Measurements from ENCODE around the gene NDUFA8. TPM values are rescaled to one million over a fixed set of nuclear protein-coding genes. Genes with fewer than 3 reads are reported as not detected.
A peak's percentile ranks its signal among the peaks of the same experiment; 100 is the strongest.

Gene NDUFA8
- total RNA-seq, 1 donor: 17.0 TPM

DNA sequence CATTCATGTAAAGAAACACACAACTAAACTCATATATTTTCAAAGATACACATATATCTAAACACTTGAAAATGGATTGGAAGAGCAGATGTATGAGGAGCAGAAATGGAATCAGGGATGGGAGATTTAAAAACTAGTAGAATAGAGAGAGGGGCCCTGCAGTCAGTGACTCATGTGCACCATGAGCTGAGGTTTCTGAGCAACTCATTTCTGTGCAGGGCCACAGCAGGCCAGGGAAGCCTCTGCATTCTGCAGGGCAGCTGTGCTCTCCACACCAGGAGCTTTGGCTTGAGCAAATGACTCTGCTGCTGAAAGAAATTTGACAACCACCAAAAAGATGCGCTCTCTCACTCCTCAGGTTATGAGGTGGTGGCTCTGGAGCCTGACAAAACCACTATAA lies 42.1 kb upstream of the NDUFA8 start:
- Histone ChIP-seq H3K9me3 (ENCODE audit: low read depth, low read length) (no peaks in the 10 kb centered on the region), H3K4me1 (ENCODE audit: insufficient read depth, low read length) (peaks cover 24% of the 10 kb centered on the region), H3K27me3 (ENCODE audit: insufficient read depth, low read length) (peaks cover 10% of the 10 kb centered on the region), H4K20me1 (ENCODE audit: insufficient read depth, low read length) (no peaks in the 10 kb centered on the region), H2AFZ (ENCODE audit: low read length) (no peak overlapping the region), H3K79me2 (ENCODE audit: insufficient read depth, low read length) (no peaks in the 10 kb centered on the region), H3K4me3 (ENCODE audit: insufficient read depth, low read length) (no peak overlapping the region), H3K27ac (ENCODE audit: low read depth, low read length) (peak overlapping the region; percentile 34), H3K36me3 (ENCODE audit: insufficient read depth, low read length) (no peaks in the 10 kb centered on the region), H3K4me2 (ENCODE audit: insufficient read depth, low read length) (peak overlapping the region; percentile 1)
- TF ChIP-seq, protein P1, sequence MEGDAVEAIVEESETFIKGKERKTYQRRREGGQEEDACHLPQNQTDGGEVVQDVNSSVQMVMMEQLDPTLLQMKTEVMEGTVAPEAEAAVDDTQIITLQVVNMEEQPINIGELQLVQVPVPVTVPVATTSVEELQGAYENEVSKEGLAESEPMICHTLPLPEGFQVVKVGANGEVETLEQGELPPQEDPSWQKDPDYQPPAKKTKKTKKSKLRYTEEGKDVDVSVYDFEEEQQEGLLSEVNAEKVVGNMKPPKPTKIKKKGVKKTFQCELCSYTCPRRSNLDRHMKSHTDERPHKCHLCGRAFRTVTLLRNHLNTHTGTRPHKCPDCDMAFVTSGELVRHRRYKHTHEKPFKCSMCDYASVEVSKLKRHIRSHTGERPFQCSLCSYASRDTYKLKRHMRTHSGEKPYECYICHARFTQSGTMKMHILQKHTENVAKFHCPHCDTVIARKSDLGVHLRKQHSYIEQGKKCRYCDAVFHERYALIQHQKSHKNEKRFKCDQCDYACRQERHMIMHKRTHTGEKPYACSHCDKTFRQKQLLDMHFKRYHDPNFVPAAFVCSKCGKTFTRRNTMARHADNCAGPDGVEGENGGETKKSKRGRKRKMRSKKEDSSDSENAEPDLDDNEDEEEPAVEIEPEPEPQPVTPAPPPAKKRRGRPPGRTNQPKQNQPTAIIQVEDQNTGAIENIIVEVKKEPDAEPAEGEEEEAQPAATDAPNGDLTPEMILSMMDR (IDR thresholded peaks at IDR 0.05; ENCODE audit: extremely low read depth, low read depth, low read length): no peak
- DNase-seq (ENCODE audit: insufficient read length, low spot score, missing footprints): peak; percentile 94

- Histone ChIP-seq H3K27me3 (ENCODE audit: insufficient read depth, low read length) (peaks cover 10% of the 10 kb centered on the region), H3K9me3 (ENCODE audit: low read depth, low read length) (no peaks in the 10 kb centered on the region), H4K20me1 (ENCODE audit: insufficient read depth, low read length) (no peaks in the 10 kb centered on the region), H3K27ac (ENCODE audit: low read depth, low read length) (peak overlapping the region; percentile 34), H2AFZ (ENCODE audit: low read length) (no peak overlapping the region), H3K4me3 (ENCODE audit: insufficient read depth, low read length) (no peak overlapping the region), H3K4me2 (ENCODE audit: insufficient read depth, low read length) (peak overlapping the region; percentile 1), H3K4me1 (ENCODE audit: insufficient read depth, low read length) (peaks cover 19% of the 10 kb centered on the region), H3K36me3 (ENCODE audit: insufficient read depth, low read length) (no peaks in the 10 kb centered on the region), H3K79me2 (ENCODE audit: insufficient read depth, low read length) (no peaks in the 10 kb centered on the region)
- TF ChIP-seq, protein P1 (IDR thresholded peaks at IDR 0.05; ENCODE audit: extremely low read depth, low read depth, low read length): no peak
- peak; percentile 97 for DNase-seq (ENCODE audit: insufficient read length, low spot score, missing footprints)
Observed at GRCh38 chr9:122200960-122201595, 41.5 kb upstream of the NDUFA8 start.

GRCh38 chr9:122197882-122198281 lies 38.3 kb upstream of the NDUFA8 start:
- Histone ChIP-seq H3K9me3 (ENCODE audit: low read depth, low read length) (no peaks in the 10 kb centered on the region), H3K4me3 (ENCODE audit: insufficient read depth, low read length) (no peak overlapping the region), H3K36me3 (ENCODE audit: insufficient read depth, low read length) (no peaks in the 10 kb centered on the region), H3K4me1 (ENCODE audit: insufficient read depth, low read length) (peaks cover 13% of the 10 kb centered on the region), H4K20me1 (ENCODE audit: insufficient read depth, low read length) (no peaks in the 10 kb centered on the region), H3K4me2 (ENCODE audit: insufficient read depth, low read length) (no peak overlapping the region), H3K79me2 (ENCODE audit: insufficient read depth, low read length) (no peaks in the 10 kb centered on the region), H2AFZ (ENCODE audit: low read length) (no peak overlapping the region), H3K27me3 (ENCODE audit: insufficient read depth, low read length) (peaks cover 13% of the 10 kb centered on the region), H3K27ac (ENCODE audit: low read depth, low read length) (no peak overlapping the region)
- TF ChIP-seq, protein P1 (IDR thresholded peaks at IDR 0.05; ENCODE audit: extremely low read depth, low read depth, low read length): no peak
- DNase-seq (ENCODE audit: insufficient read length, low spot score, missing footprints): peak; percentile 48

DNA sequence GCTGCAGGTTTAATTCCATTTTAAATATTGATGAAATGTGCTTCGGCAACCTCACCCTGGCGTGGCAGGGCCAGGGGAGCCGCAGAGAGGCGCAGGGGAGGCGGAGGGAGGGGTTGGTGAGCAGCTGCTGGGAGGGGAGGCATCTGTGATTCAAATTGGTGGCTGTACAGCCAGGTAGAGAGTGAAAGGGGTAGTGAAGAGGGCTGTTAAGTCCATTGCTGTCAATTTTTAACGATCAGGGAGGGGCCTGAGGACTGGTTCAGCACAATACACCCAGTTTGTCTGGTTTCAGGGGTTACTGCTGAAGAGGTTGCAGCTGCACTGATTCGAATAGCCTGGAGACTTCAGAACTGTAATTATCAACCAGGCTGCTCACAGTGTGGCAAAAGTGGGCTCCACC lies 37.8 kb upstream of the NDUFA8 start:
- TF ChIP-seq, protein P1 (IDR thresholded peaks at IDR 0.05; ENCODE audit: extremely low read depth, low read depth, low read length): no peak

More for the DNA sequence above, 37.8 kb upstream of the NDUFA8 start:
- DNase-seq (ENCODE audit: insufficient read length, low spot score, missing footprints): peak; percentile 75
- Histone ChIP-seq H3K36me3 (ENCODE audit: insufficient read depth, low read length) (no peaks in the 10 kb centered on the region), H2AFZ (ENCODE audit: low read length) (no peak overlapping the region), H4K20me1 (ENCODE audit: insufficient read depth, low read length) (no peaks in the 10 kb centered on the region), H3K27me3 (ENCODE audit: insufficient read depth, low read length) (peaks cover 13% of the 10 kb centered on the region), H3K4me1 (ENCODE audit: insufficient read depth, low read length) (peaks cover 13% of the 10 kb centered on the region), H3K79me2 (ENCODE audit: insufficient read depth, low read length) (no peaks in the 10 kb centered on the region), H3K4me2 (ENCODE audit: insufficient read depth, low read length) (no peak overlapping the region), H3K27ac (ENCODE audit: low read depth, low read length) (no peak overlapping the region), H3K9me3 (ENCODE audit: low read depth, low read length) (no peaks in the 10 kb centered on the region), H3K4me3 (ENCODE audit: insufficient read depth, low read length) (no peak overlapping the region)

Measured in osteoblast (primary cell).